ENCODE results near the gene PACRG.

GRCh38 chr6:163188746-163189145 is 461.0 kb downstream of the PACRG start:
- no peak for TF ChIP-seq FOS (IDR thresholded peaks at IDR 0.05; ENCODE audit: low read depth, low read length)
- no peak for TF ChIP-seq CTCF (conservative IDR thresholded peaks at IDR 0.05; ENCODE audit: low read depth, low read length)
- TF ChIP-seq RAD21 (IDR thresholded peaks at IDR 0.05; ENCODE audit: low read length), result no peak
- TF ChIP-seq MAZ (IDR thresholded peaks at IDR 0.05; ENCODE audit: borderline replicate concordance, low read depth, low read length), result no peak
- no peak for TF ChIP-seq BHLHE40 (IDR thresholded peaks at IDR 0.05; ENCODE audit: low read depth, low read length)
- TF ChIP-seq CHD1 (IDR thresholded peaks at IDR 0.05; ENCODE audit: low read depth, low read length), result no peak
